Stimulated activated CD4-positive, alpha-beta T cell treated with anti-CD3 and anti-CD28 coated beads, Interleukin-4, amount 100 ng/mL, for 48 hours (primary cell): ENCODE data around the gene LRP3.
A peak's percentile ranks its signal among the peaks of the same experiment; 100 is the strongest.
"Not testable (repeated sequence)": the region's sequence is repeated elsewhere in the genome, so short reads cannot be mapped to it uniquely, and the experiment has no call there.

Source experiments
- DNase-seq, 2 donors: peaks; one replicate each; pipeline ENCODE4 v3.0.0-alpha.2; 2020; ENCODE audit warnings: low read depth in 2 of 2

LRP3 gene

GRCh38 chr19:33175886-33176669 lies 18.1 kb upstream of the LRP3 start:
- no peak for DNase-seq

GRCh38 chr19:33176670-33177416 lies 17.3 kb upstream of the LRP3 start:
- DNase-seq, result peak; percentile 92 to 95

GRCh38 chr19:33177417-33177979 lies 16.6 kb upstream of the LRP3 start:
- DNase-seq, result no peak

GRCh38 chr19:33186431-33187182 lies 7.5 kb upstream of the LRP3 start:
- DNase-seq, result no peak

- DNase-seq, result no peak
These were observed 7.0 kb upstream of the LRP3 start for GRCh38 chr19:33187183-33187540.

- no peak for DNase-seq
These were observed 4.7 kb upstream of the LRP3 start for GRCh38 chr19:33189453-33189852.

- DNase-seq, result not testable (repeated sequence)
These were observed 3.0 kb upstream of the LRP3 start for GRCh38 chr19:33191092-33191491.

- no peak for DNase-seq
These were observed 2.6 kb upstream of the LRP3 start for GRCh38 chr19:33191501-33191900.

- no peak for DNase-seq
These were observed 2.1 kb upstream of the LRP3 start for GRCh38 chr19:33192010-33192409.

GRCh38 chr19:33193269-33193864 lies 763 bp upstream of the LRP3 start:
- DNase-seq, result no peak

GRCh38 chr19:33194532-33194885 lies 379 bp downstream of the LRP3 start:
- DNase-seq, result no peak

GRCh38 chr19:33194886-33195644 lies 935 bp downstream of the LRP3 start:
- no peak for DNase-seq

GRCh38 chr19:33195645-33196347 lies 1.7 kb downstream of the LRP3 start:
- DNase-seq, result no peak

GRCh38 chr19:33196446-33197193 lies 2.5 kb downstream of the LRP3 start:
- DNase-seq, result no peak

- DNase-seq, result no peak
These were observed 3.5 kb downstream of the LRP3 start for GRCh38 chr19:33197591-33198000.

- no peak for DNase-seq
These were observed 4.0 kb downstream of the LRP3 start for GRCh38 chr19:33198169-33198568.

- DNase-seq, result no peak
These were observed 5.5 kb downstream of the LRP3 start for GRCh38 chr19:33199441-33200265.

GRCh38 chr19:33201473-33201872 lies 7.3 kb downstream of the LRP3 start:
- DNase-seq, result no peak
